Mesendoderm (in vitro differentiated cells): ENCODE measurements around the gene MRPL27.

ENCODE experiments used
- DNase-seq: peaks from one replicate; pipeline ENCODE4 v3.0.0; 2013
- H2AK5ac ChIP-seq: 2 replicates; pipeline ENCODE4 v1.6.1; 2013; ENCODE audit warnings: low read length, inconsistent platforms
- H2BK120ac ChIP-seq: 2 replicates; pipeline ENCODE4 v1.6.1; 2013; ENCODE audit warnings: low read depth, mild to moderate bottlenecking, low read length, moderate library complexity, mixed read lengths
- H2BK15ac ChIP-seq: replicated peaks from 2 replicates; pipeline ENCODE4 v1.6.1; 2013; ENCODE audit warnings: low read depth, mild to moderate bottlenecking, moderate library complexity
- H2BK5ac ChIP-seq: 2 replicates; pipeline ENCODE4 v1.6.1; 2013; ENCODE audit warnings: low read length, inconsistent platforms
- H3K18ac ChIP-seq: 2 replicates; pipeline ENCODE4 v1.6.1; 2013; ENCODE audit warnings: mild to moderate bottlenecking, low read length, mixed read lengths
- H3K23ac ChIP-seq: one replicate; pipeline ENCODE4 v1.6.1; 2013; ENCODE audit warnings: low read length
- H3K27ac ChIP-seq: 2 replicates; pipeline ENCODE4 v1.5.1; 2013; ENCODE audit warnings: low read depth, mild to moderate bottlenecking, inconsistent platforms, low read length, moderate library complexity
- H3K27me3 ChIP-seq: 2 replicates; pipeline ENCODE4 v1.6.1; 2013; ENCODE audit warnings: low read length, control low read depth, mild to moderate bottlenecking, inconsistent platforms; ENCODE audit not compliant: insufficient read depth, poor library complexity
- H3K36me3 ChIP-seq: 2 replicates; pipeline ENCODE4 v1.6.1; 2013; ENCODE audit warnings: low read length, inconsistent platforms; ENCODE audit not compliant: control insufficient read depth, insufficient read depth
- H3K4ac ChIP-seq: one replicate; pipeline ENCODE4 v1.6.1; 2013; ENCODE audit warnings: low read depth, mild to moderate bottlenecking, low read length, moderate library complexity
- H3K4me1 ChIP-seq: 2 replicates; pipeline ENCODE4 v1.6.1; 2013; ENCODE audit warnings: low read depth, low read length, inconsistent platforms; ENCODE audit not compliant: control insufficient read depth
- H3K4me2 ChIP-seq: 2 replicates; pipeline ENCODE4 v1.6.1; 2013; ENCODE audit warnings: low read length
- H3K4me3 ChIP-seq: 2 replicates; pipeline ENCODE4 v1.5.1; 2013; ENCODE audit warnings: mild to moderate bottlenecking, low read length
- H3K56ac ChIP-seq: one replicate; pipeline ENCODE4 v1.6.1; 2013; ENCODE audit warnings: low read length
- H3K79me1 ChIP-seq: 2 replicates; pipeline ENCODE4 v1.6.1; 2013; ENCODE audit warnings: low read length, inconsistent platforms
- H3K79me2 ChIP-seq: 2 replicates; pipeline ENCODE4 v1.6.1; 2013; ENCODE audit warnings: mild to moderate bottlenecking, low read length; ENCODE audit not compliant: control insufficient read depth, insufficient read depth
- H3K9ac ChIP-seq: 2 replicates; pipeline ENCODE4 v1.6.1; 2013; ENCODE audit warnings: low read length, inconsistent platforms
- H4K5ac ChIP-seq: one replicate; pipeline ENCODE4 v1.6.1; 2013; ENCODE audit warnings: low read length
- H4K8ac ChIP-seq: one replicate; pipeline ENCODE4 v1.6.1; 2013; ENCODE audit warnings: low read depth, mild to moderate bottlenecking, control low read depth, low read length, moderate library complexity
- WGBS: extraction: QIAGEN DNeasy Blood & Tissue Kit; methylation state at CpG from one replicate; pipeline ENCODE4 v1.1.7; 2013; ENCODE audit warnings: low lambda C conversion rate, missing lambda C conversion rate; ENCODE audit not compliant: insufficient coverage; ENCODE audit errors: extremely low coverage; 5-methylcytosine and 5-hydroxymethylcytosine counted together

MRPL27 gene

DNA sequence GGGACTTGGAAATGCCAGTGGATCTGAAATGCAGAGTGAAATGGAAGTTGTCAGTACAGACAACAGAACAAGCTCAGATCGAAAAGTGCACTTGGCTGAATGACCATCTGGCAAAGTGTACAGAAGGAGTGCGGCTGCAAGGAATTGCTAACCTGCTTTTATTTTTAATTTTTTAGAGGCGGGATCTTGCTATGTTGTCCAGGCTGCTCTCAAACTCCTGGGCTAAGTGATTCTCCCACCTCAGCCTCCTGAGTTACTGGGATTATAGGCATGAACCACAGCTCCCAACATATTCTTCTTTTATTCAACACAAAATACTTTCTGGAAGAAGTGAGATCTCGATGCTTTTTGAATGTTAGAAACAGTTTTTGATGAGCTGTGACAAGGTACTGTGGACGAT lies 20.7 kb upstream of the MRPL27 start:
- H2BK15ac ChIP-seq, result no peak overlapping the region
- peaks cover 27% of the 10 kb centered on the region for H3K79me1 ChIP-seq
- H3K27ac ChIP-seq, result no peak overlapping the region
- no CpG with 5 or more reads among the region's 5 CpGs for WGBS
- no peak overlapping the region for H2BK5ac ChIP-seq
- H2AK5ac ChIP-seq, result no peak overlapping the region
- H3K23ac ChIP-seq, result no peak overlapping the region
- peaks cover 31% of the 10 kb centered on the region for H3K36me3 ChIP-seq
- DNase-seq, result no peak
- H3K4ac ChIP-seq, result no peak overlapping the region
- H3K56ac ChIP-seq, result no peak overlapping the region
- peaks cover 25% of the 10 kb centered on the region for H3K79me2 ChIP-seq
- H3K4me2 ChIP-seq, result no peak overlapping the region
- H4K5ac ChIP-seq, result no peak overlapping the region
- H3K4me3 ChIP-seq, result no peak overlapping the region
- H3K18ac ChIP-seq, result no peak overlapping the region
- H3K27me3 ChIP-seq, result no peaks in the 10 kb centered on the region
- no peak overlapping the region for H2BK120ac ChIP-seq
- peaks cover 5% of the 10 kb centered on the region for H3K4me1 ChIP-seq
- no peak overlapping the region for H3K9ac ChIP-seq
- no peak overlapping the region for H4K8ac ChIP-seq

- Histone ChIP-seq H2BK15ac (no peak overlapping the region), H3K79me1 (peaks cover 27% of the 10 kb centered on the region), H3K27me3 (no peaks in the 10 kb centered on the region), H3K4me1 (peaks cover 3% of the 10 kb centered on the region), H3K27ac (no peak overlapping the region), H4K8ac (no peak overlapping the region), H3K4me3 (no peak overlapping the region), H4K5ac (no peak overlapping the region), H3K36me3 (peaks cover 34% of the 10 kb centered on the region), H2AK5ac (no peak overlapping the region), H3K56ac (no peak overlapping the region), H3K23ac (no peak overlapping the region), H3K79me2 (peaks cover 25% of the 10 kb centered on the region), H3K18ac (no peak overlapping the region), H2BK5ac (no peak overlapping the region), H3K9ac (no peak overlapping the region), H2BK120ac (no peak overlapping the region), H3K4ac (no peak overlapping the region), H3K4me2 (no peak overlapping the region)
- DNase-seq, result no peak
- no CpG with 5 or more reads among the region's 6 CpGs for WGBS
Observed at GRCh38 chr17:50392621-50393020, 19.6 kb upstream of the MRPL27 start.

DNA sequence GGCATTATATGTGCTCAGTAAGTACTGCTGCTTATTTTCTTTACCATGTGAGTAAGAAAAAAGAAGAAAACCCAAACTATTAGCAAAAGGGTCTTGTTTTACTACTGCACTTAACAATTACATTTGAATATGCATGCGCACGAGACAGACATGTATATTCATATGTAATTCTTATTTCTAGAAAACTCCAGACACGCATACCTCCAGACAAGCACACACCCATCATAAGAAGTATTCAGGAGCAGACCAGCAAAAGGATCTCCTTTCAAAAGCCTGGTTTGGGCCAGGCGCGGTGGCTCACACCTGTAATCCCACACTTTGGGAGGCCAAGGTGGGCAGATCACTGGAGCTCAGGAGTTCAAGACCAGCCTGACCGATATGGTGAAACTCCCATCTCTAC lies 16.6 kb upstream of the MRPL27 start:
- H3K4me2 ChIP-seq, result no peak overlapping the region
- H2AK5ac ChIP-seq, result no peak overlapping the region
- WGBS, result no CpG with 5 or more reads among the region's 6 CpGs
- no peak overlapping the region for H4K8ac ChIP-seq
- no peak overlapping the region for H2BK120ac ChIP-seq
- peaks cover 2% of the 10 kb centered on the region for H3K79me2 ChIP-seq
- H3K4me3 ChIP-seq, result no peak overlapping the region
- H3K9ac ChIP-seq, result no peak overlapping the region
- H3K36me3 ChIP-seq, result peaks cover 39% of the 10 kb centered on the region
- H3K18ac ChIP-seq, result no peak overlapping the region
- DNase-seq, result no peak
- no peaks in the 10 kb centered on the region for H3K4me1 ChIP-seq
- H3K4ac ChIP-seq, result no peak overlapping the region
- H3K79me1 ChIP-seq, result peaks cover 9% of the 10 kb centered on the region
- no peaks in the 10 kb centered on the region for H3K27me3 ChIP-seq
- no peak overlapping the region for H3K27ac ChIP-seq
- H2BK15ac ChIP-seq, result no peak overlapping the region
- no peak overlapping the region for H3K56ac ChIP-seq
- H2BK5ac ChIP-seq, result no peak overlapping the region
- no peak overlapping the region for H3K23ac ChIP-seq
- H4K5ac ChIP-seq, result no peak overlapping the region

GRCh38 chr17:50388728-50389127 lies 15.7 kb upstream of the MRPL27 start:
- Histone ChIP-seq H3K18ac (no peak overlapping the region), H3K23ac (no peak overlapping the region), H3K36me3 (peaks cover 36% of the 10 kb centered on the region), H2BK120ac (no peak overlapping the region), H3K4me3 (no peak overlapping the region), H3K79me1 (peaks cover 3% of the 10 kb centered on the region), H3K9ac (no peak overlapping the region), H4K5ac (no peak overlapping the region), H3K4me2 (no peak overlapping the region), H2BK15ac (no peak overlapping the region), H2BK5ac (no peak overlapping the region), H2AK5ac (no peak overlapping the region), H3K79me2 (no peaks in the 10 kb centered on the region), H3K56ac (no peak overlapping the region), H3K27me3 (no peaks in the 10 kb centered on the region), H3K4me1 (no peaks in the 10 kb centered on the region), H3K4ac (no peak overlapping the region), H3K27ac (no peak overlapping the region), H4K8ac (no peak overlapping the region)
- no CpG with 5 or more reads among the region's 3 CpGs for WGBS
- DNase-seq, result no peak

DNA sequence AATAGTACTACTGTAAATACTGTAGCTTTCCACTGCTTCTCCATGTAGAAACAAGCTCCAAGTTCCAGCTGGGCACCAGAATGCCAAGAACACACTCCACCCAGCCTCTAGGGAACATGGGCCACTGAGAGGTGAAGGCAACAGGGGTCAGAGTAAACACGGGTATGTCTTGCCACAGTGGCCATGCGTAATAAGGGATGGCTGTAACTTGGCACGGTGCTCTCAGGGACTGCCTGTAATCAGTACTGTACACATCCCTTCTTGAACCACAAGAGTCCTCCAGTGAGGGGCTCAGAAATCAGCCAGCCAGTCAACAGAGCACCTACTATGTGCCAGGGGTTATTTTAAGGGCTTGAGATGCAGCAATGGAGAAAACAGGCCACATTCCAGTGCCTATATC lies 13.5 kb upstream of the MRPL27 start:
- Histone ChIP-seq H2BK120ac (no peak overlapping the region), H3K79me1 (no peaks in the 10 kb centered on the region), H3K79me2 (no peaks in the 10 kb centered on the region), H2AK5ac (no peak overlapping the region), H3K36me3 (peaks cover 27% of the 10 kb centered on the region), H3K4ac (no peak overlapping the region), H3K9ac (no peak overlapping the region), H4K8ac (no peak overlapping the region), H3K27me3 (no peaks in the 10 kb centered on the region), H3K23ac (no peak overlapping the region), H3K27ac (no peak overlapping the region), H2BK5ac (no peak overlapping the region), H3K4me2 (no peak overlapping the region), H2BK15ac (no peak overlapping the region), H4K5ac (no peak overlapping the region), H3K4me1 (no peaks in the 10 kb centered on the region), H3K56ac (no peak overlapping the region), H3K4me3 (no peak overlapping the region), H3K18ac (no peak overlapping the region)
- no peak for DNase-seq
- whole genome bisulfite sequencing, result no CpG with 5 or more reads among the region's 3 CpGs

- Histone ChIP-seq H2BK5ac (no peak overlapping the region), H3K79me1 (no peaks in the 10 kb centered on the region), H2BK15ac (no peak overlapping the region), H3K79me2 (no peaks in the 10 kb centered on the region), H3K56ac (no peak overlapping the region), H2AK5ac (no peak overlapping the region), H3K4me2 (no peak overlapping the region), H3K4me3 (no peak overlapping the region), H3K18ac (no peak overlapping the region), H3K9ac (no peak overlapping the region), H3K27ac (no peak overlapping the region), H2BK120ac (no peak overlapping the region), H4K8ac (no peak overlapping the region), H3K4ac (no peak overlapping the region), H4K5ac (no peak overlapping the region), H3K36me3 (peaks cover 18% of the 10 kb centered on the region), H3K27me3 (no peaks in the 10 kb centered on the region), H3K23ac (no peak overlapping the region), H3K4me1 (no peaks in the 10 kb centered on the region)
- WGBS, result no CpG with 5 or more reads among the region's 12 CpGs
- DNase-seq, result no peak
Observed at GRCh38 chr17:50382931-50383330, 9.9 kb upstream of the MRPL27 start.
